GM18519 (cell line): Measurements from ENCODE around the gene UBASH3A.
"Not testable (repeated sequence)": the region's sequence is repeated elsewhere in the genome, so short reads cannot be mapped to it uniquely, and the experiment has no call there.

Experiments used
- ATAC-seq: cut with Tn5 transposase; IDR thresholded peaks from one replicate; pipeline ENCODE4 v1.9.1; 2021; ENCODE audit warnings: mild to moderate bottlenecking, moderate library complexity; ENCODE audit not compliant: unreplicated experiment, low FRiP score

Gene UBASH3A

GRCh38 chr21:42406866-42407265, 3.2 kb downstream of the UBASH3A start:
- no peak for ATAC-seq

GRCh38 chr21:42407476-42407875, 3.8 kb downstream of the UBASH3A start:
- no peak for ATAC-seq

- not testable (repeated sequence) for ATAC-seq
Measured at GRCh38 chr21:42408718-42409117, 5.0 kb downstream of the UBASH3A start.

- no peak for ATAC-seq
Measured at GRCh38 chr21:42409366-42409765, 5.7 kb downstream of the UBASH3A start.

- no peak for ATAC-seq
Measured at GRCh38 chr21:42411197-42411869, 7.6 kb downstream of the UBASH3A start.

GRCh38 chr21:42411891-42412635, 8.4 kb downstream of the UBASH3A start:
- no peak for ATAC-seq

- no peak for ATAC-seq
Measured at GRCh38 chr21:42412636-42412933, 8.9 kb downstream of the UBASH3A start.

- no peak for ATAC-seq
Measured at GRCh38 chr21:42413093-42413492, 9.4 kb downstream of the UBASH3A start.

GRCh38 chr21:42413500-42413899, 9.8 kb downstream of the UBASH3A start:
- ATAC-seq = no peak

GRCh38 chr21:42414066-42414465, 10.4 kb downstream of the UBASH3A start:
- no peak for ATAC-seq

GRCh38 chr21:42414553-42414927, 10.8 kb downstream of the UBASH3A start:
- ATAC-seq = no peak

GRCh38 chr21:42414928-42415769, 11.4 kb downstream of the UBASH3A start:
- no peak for ATAC-seq

- ATAC-seq = no peak
Measured at GRCh38 chr21:42417533-42417932, 13.8 kb downstream of the UBASH3A start.

GRCh38 chr21:42418886-42419285, 15.2 kb downstream of the UBASH3A start:
- no peak for ATAC-seq

- ATAC-seq = no peak
Measured at GRCh38 chr21:42419845-42420244, 16.1 kb downstream of the UBASH3A start.

- no peak for ATAC-seq
Measured at GRCh38 chr21:42421018-42421793, 17.5 kb downstream of the UBASH3A start.

- no peak for ATAC-seq
Measured at GRCh38 chr21:42423197-42423675, 19.5 kb downstream of the UBASH3A start.

GRCh38 chr21:42423685-42424084, 20.0 kb downstream of the UBASH3A start:
- ATAC-seq = no peak

- no peak for ATAC-seq
Measured at GRCh38 chr21:42424914-42425541, 21.3 kb downstream of the UBASH3A start.

GRCh38 chr21:42425591-42425990, 21.9 kb downstream of the UBASH3A start:
- no peak for ATAC-seq
